HFFc6 (cell line): ENCODE results near the gene SRGAP3. TPM values are rescaled to one million over a fixed set of nuclear protein-coding genes. Genes with fewer than 3 reads are reported as not detected.

Experiments
- DNase-seq: peaks from one replicate; pipeline ENCODE4 v3.0.0-alpha.2; 2018
- H3K27ac Mint-ChIP-seq: 2 replicates; pipeline ENCODE4 v1.8.0; 2020; ENCODE audit warnings: mild to moderate bottlenecking, mixed read lengths
- H3K27me3 Mint-ChIP-seq: 2 replicates; pipeline ENCODE4 v1.8.0; 2021; ENCODE audit warnings: mild to moderate bottlenecking, moderate library complexity, mixed read lengths; ENCODE audit not compliant: insufficient read depth
- H3K36me3 Mint-ChIP-seq: 2 replicates; pipeline ENCODE4 v1.8.0; 2021; ENCODE audit warnings: low read depth, mixed read lengths
- H3K4me1 Mint-ChIP-seq: 2 replicates; pipeline ENCODE4 v1.8.0; 2020; ENCODE audit warnings: low read depth, mixed read lengths
- H3K4me3 Mint-ChIP-seq: 2 replicates; pipeline ENCODE4 v1.8.0; 2020; ENCODE audit warnings: mild to moderate bottlenecking, moderate library complexity, mixed read lengths
- H3K9me3 Mint-ChIP-seq: 2 replicates; pipeline ENCODE4 v1.8.0; 2020; ENCODE audit warnings: mild to moderate bottlenecking, mixed read lengths
- CTCF ChIP-seq: fragments of 200-600 bp; sonication (generic); IDR thresholded peaks from 2 replicates; pipeline ENCODE4 v1.5.0; 2021; ENCODE audit warnings: antibody characterized with exemption, mild to moderate bottlenecking
- total RNA-seq, 6 experiments: library from RNA; stranded (reverse); fragmentation: NEBNext Ultra II Directional; extraction: Animal tissue kit (Norgen Biotek cat#: 25700); gene quantifications; 2 replicates in 1 of 6; 3 replicates in 5 of 6; pipeline ENCODE4 v1.2.3, GENCODE V29; 2021

SRGAP3 gene
- total RNA-seq, 6 experiments from 2014 or later = 0.23 to 0.92 (median 0.77) TPM

GRCh38 chr3:9188583-9188982 lies 60.9 kb downstream of the SRGAP3 start:
- no peaks in the 10 kb centered on the region for H3K4me1 Mint-ChIP-seq
- H3K4me3 Mint-ChIP-seq = no peak overlapping the region
- H3K36me3 Mint-ChIP-seq = no peaks in the 10 kb centered on the region
- DNase-seq = no peak
- no peak for TF ChIP-seq CTCF
- H3K27me3 Mint-ChIP-seq = peaks cover 50% of the 10 kb centered on the region
- H3K9me3 Mint-ChIP-seq = no peaks in the 10 kb centered on the region
- H3K27ac Mint-ChIP-seq = no peak overlapping the region

GRCh38 chr3:9185701-9186100 lies 63.7 kb downstream of the SRGAP3 start:
- no peaks in the 10 kb centered on the region for H3K4me1 Mint-ChIP-seq
- no peak overlapping the region for H3K4me3 Mint-ChIP-seq
- H3K27ac Mint-ChIP-seq = no peak overlapping the region
- H3K27me3 Mint-ChIP-seq = peaks cover 42% of the 10 kb centered on the region
- H3K9me3 Mint-ChIP-seq = no peaks in the 10 kb centered on the region
- no peak for DNase-seq
- TF ChIP-seq CTCF = no peak
- no peaks in the 10 kb centered on the region for H3K36me3 Mint-ChIP-seq

- no peaks in the 10 kb centered on the region for H3K9me3 Mint-ChIP-seq
- peaks cover 40% of the 10 kb centered on the region for H3K27me3 Mint-ChIP-seq
- H3K36me3 Mint-ChIP-seq = no peaks in the 10 kb centered on the region
- TF ChIP-seq CTCF = no peak
- H3K4me3 Mint-ChIP-seq = no peak overlapping the region
- no peak overlapping the region for H3K27ac Mint-ChIP-seq
- no peaks in the 10 kb centered on the region for H3K4me1 Mint-ChIP-seq
- DNase-seq = no peak
Measured at GRCh38 chr3:9185046-9185445, 64.4 kb downstream of the SRGAP3 start.

- Mint-ChIP-seq H3K27ac (no peak overlapping the region), H3K9me3 (no peaks in the 10 kb centered on the region), H3K4me3 (no peak overlapping the region), H3K27me3 (peaks cover 39% of the 10 kb centered on the region), H3K4me1 (no peaks in the 10 kb centered on the region), H3K36me3 (no peaks in the 10 kb centered on the region)
- DNase-seq = no peak
- TF ChIP-seq CTCF = no peak
Measured at GRCh38 chr3:9184461-9184835, 65.0 kb downstream of the SRGAP3 start.

- no peak overlapping the region for H3K27ac Mint-ChIP-seq
- no peaks in the 10 kb centered on the region for H3K36me3 Mint-ChIP-seq
- no peaks in the 10 kb centered on the region for H3K4me1 Mint-ChIP-seq
- DNase-seq = no peak
- H3K4me3 Mint-ChIP-seq = no peak overlapping the region
- H3K9me3 Mint-ChIP-seq = no peaks in the 10 kb centered on the region
- TF ChIP-seq CTCF = no peak
- H3K27me3 Mint-ChIP-seq = peaks cover 41% of the 10 kb centered on the region
Measured at GRCh38 chr3:9183811-9184460, 65.5 kb downstream of the SRGAP3 start.

- DNase-seq = no peak
- H3K27ac Mint-ChIP-seq = no peak overlapping the region
Measured at GRCh38 chr3:9183011-9183410, 66.4 kb downstream of the SRGAP3 start.

More at GRCh38 chr3:9183011-9183410, 66.4 kb downstream of the SRGAP3 start:
- no peak for TF ChIP-seq CTCF
- H3K9me3 Mint-ChIP-seq = no peaks in the 10 kb centered on the region
- H3K4me1 Mint-ChIP-seq = no peaks in the 10 kb centered on the region
- H3K27me3 Mint-ChIP-seq = peaks cover 38% of the 10 kb centered on the region
- no peak overlapping the region for H3K4me3 Mint-ChIP-seq
- no peaks in the 10 kb centered on the region for H3K36me3 Mint-ChIP-seq
